Erythroblast (primary cell): ENCODE results near the gene TRPM6.

ENCODE experiments used
- DNase-seq, 2 experiments: peaks; one replicate each; lab custom pipeline; 2025; lab: John Stamatoyannopoulos, UW
- GATA1 ChIP-seq: IDR thresholded peaks from 2 replicates; pipeline ENCODE4 v1.6.1; 2011; ENCODE audit warnings: low read depth, mild to moderate bottlenecking, control low read depth, low read length, moderate library complexity
- POLR2A ChIP-seq: IDR thresholded peaks from 2 replicates; pipeline ENCODE4 v1.6.1; 2011; ENCODE audit warnings: mild to moderate bottlenecking, low read length

TRPM6 gene

GRCh38 chr9:74729136-74729695 is 158.5 kb downstream of the TRPM6 start:
- TF ChIP-seq GATA1: no peak
- TF ChIP-seq POLR2A: no peak
- DNase-seq: no peak

GRCh38 chr9:74728176-74728575 is 159.5 kb downstream of the TRPM6 start:
- DNase-seq: no peak
- TF ChIP-seq GATA1 (no peak), POLR2A (no peak)

- no peak for DNase-seq
- no peak for TF ChIP-seq GATA1
- TF ChIP-seq POLR2A: no peak
Measured at GRCh38 chr9:74726581-74726980, 161.1 kb downstream of the TRPM6 start.

GRCh38 chr9:74724317-74724716 is 163.4 kb downstream of the TRPM6 start:
- TF ChIP-seq GATA1 (no peak), POLR2A (no peak)
- no peak for DNase-seq

GRCh38 chr9:74721696-74722660 is 165.7 kb downstream of the TRPM6 start:
- no peak for DNase-seq
- TF ChIP-seq GATA1 (no peak), POLR2A (no peak)

- TF ChIP-seq POLR2A (no peak), GATA1 (no peak)
- no peak for DNase-seq
Measured at GRCh38 chr9:74719306-74719705, 168.4 kb downstream of the TRPM6 start.

- no peak for DNase-seq
- no peak for TF ChIP-seq POLR2A
Measured at GRCh38 chr9:74718709-74719108, 169.0 kb downstream of the TRPM6 start.

GRCh38 chr9:74711341-74711740 is 176.4 kb downstream of the TRPM6 start:
- no peak for DNase-seq
- TF ChIP-seq POLR2A (no peak), GATA1 (no peak)

GRCh38 chr9:74697535-74697934 is 190.2 kb downstream of the TRPM6 start:
- no peak for DNase-seq
- TF ChIP-seq POLR2A (no peak), GATA1 (no peak)

- DNase-seq: no peak
- TF ChIP-seq GATA1: no peak
- no peak for TF ChIP-seq POLR2A
Measured at GRCh38 chr9:74696520-74696919, 191.2 kb downstream of the TRPM6 start.

- no peak for TF ChIP-seq GATA1
- TF ChIP-seq POLR2A: no peak
- DNase-seq: no peak
Measured at GRCh38 chr9:74691058-74691457, 196.7 kb downstream of the TRPM6 start.

- DNase-seq: no peak
- TF ChIP-seq POLR2A (no peak), GATA1 (no peak)
Measured at GRCh38 chr9:74683322-74683721, 204.4 kb downstream of the TRPM6 start.

- no peak for DNase-seq
- TF ChIP-seq POLR2A: no peak
- no peak for TF ChIP-seq GATA1
Measured at GRCh38 chr9:74681906-74682305, 205.8 kb downstream of the TRPM6 start.

GRCh38 chr9:74674077-74674476 is 213.6 kb downstream of the TRPM6 start:
- DNase-seq: no peak
- no peak for TF ChIP-seq GATA1
